Esophagus squamous epithelium (tissue), 4 donors: ENCODE results near the gene KRT17.
"Not testable (repeated sequence)": the region's sequence is repeated elsewhere in the genome, so short reads cannot be mapped to it uniquely, and the experiment has no call there.

Experiments
- POLR2A ChIP-seq, 4 donors: fragments of 450-650 bp; IDR thresholded peaks; one replicate each; pipeline ENCODE4 v1.6.1; 2017; ENCODE audit warnings: antibody characterized with exemption in 4 of 4, mild to moderate bottlenecking in 4 of 4, moderate library complexity in 3 of 4
- TF ChIP-seq, protein P1 (sequence below), 6 experiments: fragments of 450-650 bp in 4 of 6; fragments of 200-600 bp in 2 of 6; sonication (generic) in 2 of 6; IDR thresholded peaks; one replicate each; pipeline ENCODE4 v1.5.1; 2016 to 2019; ENCODE audit warnings: antibody characterized with exemption in 6 of 6, mild to moderate bottlenecking in 4 of 6, moderate library complexity in 4 of 6

DNA sequence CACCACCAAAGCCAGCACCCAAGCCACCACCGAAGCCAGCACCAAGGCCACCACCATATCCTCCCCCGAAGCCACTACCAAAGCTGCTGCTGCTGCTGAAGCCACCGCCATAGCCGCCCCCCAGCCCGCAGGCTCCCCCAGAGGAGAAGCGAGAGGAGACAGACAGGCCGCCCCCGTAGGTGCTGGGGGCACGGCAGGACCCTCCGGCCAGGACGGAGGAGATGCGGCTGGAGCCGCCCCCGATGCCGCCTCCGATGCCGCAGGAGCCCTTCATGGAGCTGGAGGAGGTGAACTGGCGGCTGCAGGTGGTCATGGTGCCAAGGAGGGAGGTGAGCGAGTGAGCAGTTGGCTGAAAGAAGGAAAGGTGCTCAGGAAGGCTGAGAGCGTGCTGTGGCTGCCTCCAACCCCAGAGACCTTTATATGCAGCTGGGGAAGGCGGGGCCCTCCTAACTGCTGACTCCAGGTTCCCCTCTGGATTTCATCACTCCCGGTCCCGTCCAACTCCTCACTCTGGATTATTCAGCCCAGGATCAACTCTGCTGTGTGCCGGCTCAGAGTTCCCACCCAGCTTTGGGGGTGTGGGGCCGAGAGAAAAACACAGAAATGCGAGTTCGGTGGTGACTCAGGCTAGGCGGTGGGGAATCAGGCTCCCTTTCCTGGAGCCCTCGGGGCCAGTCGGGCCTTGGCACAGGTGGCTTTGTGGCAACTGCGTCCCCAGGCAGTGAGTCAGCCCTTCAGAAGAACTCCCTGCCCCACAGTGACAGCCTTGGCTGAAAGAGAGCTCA, 11.8 kb downstream of the KRT17 start, which contains the start of gene KRT16:
- TF ChIP-seq, protein P1, sequence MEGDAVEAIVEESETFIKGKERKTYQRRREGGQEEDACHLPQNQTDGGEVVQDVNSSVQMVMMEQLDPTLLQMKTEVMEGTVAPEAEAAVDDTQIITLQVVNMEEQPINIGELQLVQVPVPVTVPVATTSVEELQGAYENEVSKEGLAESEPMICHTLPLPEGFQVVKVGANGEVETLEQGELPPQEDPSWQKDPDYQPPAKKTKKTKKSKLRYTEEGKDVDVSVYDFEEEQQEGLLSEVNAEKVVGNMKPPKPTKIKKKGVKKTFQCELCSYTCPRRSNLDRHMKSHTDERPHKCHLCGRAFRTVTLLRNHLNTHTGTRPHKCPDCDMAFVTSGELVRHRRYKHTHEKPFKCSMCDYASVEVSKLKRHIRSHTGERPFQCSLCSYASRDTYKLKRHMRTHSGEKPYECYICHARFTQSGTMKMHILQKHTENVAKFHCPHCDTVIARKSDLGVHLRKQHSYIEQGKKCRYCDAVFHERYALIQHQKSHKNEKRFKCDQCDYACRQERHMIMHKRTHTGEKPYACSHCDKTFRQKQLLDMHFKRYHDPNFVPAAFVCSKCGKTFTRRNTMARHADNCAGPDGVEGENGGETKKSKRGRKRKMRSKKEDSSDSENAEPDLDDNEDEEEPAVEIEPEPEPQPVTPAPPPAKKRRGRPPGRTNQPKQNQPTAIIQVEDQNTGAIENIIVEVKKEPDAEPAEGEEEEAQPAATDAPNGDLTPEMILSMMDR (IDR thresholded peaks at IDR 0.05): not testable (repeated sequence)
- TF ChIP-seq POLR2A (IDR thresholded peaks at IDR 0.05): not testable (repeated sequence)
